ENCODE results near the gene PSMD14. TPM values are rescaled to one million over a fixed set of nuclear protein-coding genes. Genes with fewer than 3 reads are reported as not detected.

The PSMD14 gene
- total and polyA plus RNA-seq, 2 of the 13 experiments (the other 11 are each of a cell fraction or from before 2014, with no cell fraction given) = 60.6 to 149 TPM

- Histone ChIP-seq H3K9me3 (ENCODE audit: low read length) (no peaks in the 10 kb centered on the region), H3K27ac (ENCODE audit: extremely low read length, insufficient read depth, low read length) (no peak overlapping the region), H3K4me2 (ENCODE audit: low read depth, low read length) (no peak overlapping the region), H3K27me3 (ENCODE audit: control insufficient read depth in 1 of 2, insufficient read depth in 2 of 2, low read length in 2 of 2) (no peaks in the 10 kb centered on the region), H2AFZ (ENCODE audit: low read length) (no peak overlapping the region), H3K4me3 (replicated peaks in 1 of 3; ENCODE audit: insufficient read depth in 1 of 3, low read depth in 2 of 3, low read length in 3 of 3) (no peak overlapping the region), H3K9ac (ENCODE audit: insufficient read depth, low read depth, low read length) (no peak overlapping the region), H3K4me1 (ENCODE audit: insufficient read depth, low read length) (peaks cover 5% of the 10 kb centered on the region; the same call in 1 of the 2 replicates), H3K79me2 (ENCODE audit: insufficient read depth, low read length) (peaks cover 52% of the 10 kb centered on the region), H3K36me3 (replicated peaks in 1 of 2; ENCODE audit: control insufficient read depth in 1 of 2, insufficient read depth in 2 of 2, low read length in 2 of 2) (peaks cover 1 to 12% of the 10 kb centered on the region in 2 experiments; a peak in 3 of 5 replicates), H4K20me1 (ENCODE audit: insufficient read depth, low read length) (no peaks in the 10 kb centered on the region; the same call in 1 of the 2 replicates)
- DNase-seq (ENCODE audit: low spot score) (no peak), FAIRE-seq (no peak), ATAC-seq (no peak)
- intact Hi-C loops (cut with micrococcal nuclease; ENCODE audit: unreplicated experiment) = no loop called here
- CTCF ChIA-PET (ENCODE audit: low intra/inter-chr PET ratio, low total read pairs) = no interaction called here
- WGBS (ENCODE audit: low lambda C conversion rate) = 97% methylated on average over 2 of the region's 2 CpGs
- BruUV-seq (replicated peaks) = no TSS peak
- in situ Hi-C loops (cut with HindIII; ENCODE audit: extremely low pct_ligation_motif_present, low pct_unique_long_range_greater_than_20kb) = no loop called here
- TF ChIP-seq ZBTB3 (CRISPR knock-in tag; IDR thresholded peaks at IDR 0.05; ENCODE audit: borderline replicate concordance, low read depth) (no peak), HDAC1 (CRISPR knock-in tag; IDR thresholded peaks at IDR 0.05) (no peak), AHDC1 (CRISPR knock-in tag; IDR thresholded peaks at IDR 0.05; ENCODE audit: borderline replicate concordance) (no peak), CENPBD1 (CRISPR knock-in tag; IDR thresholded peaks at IDR 0.05; ENCODE audit: borderline replicate concordance, low read depth) (no peak), ZNF577 (CRISPR knock-in tag; IDR thresholded peaks at IDR 0.05; ENCODE audit: borderline replicate concordance, low read depth) (no peak), ZBTB37 (CRISPR knock-in tag; IDR thresholded peaks at IDR 0.05) (no peak), TP53 (CRISPR knock-in tag; conservative IDR thresholded peaks at IDR 0.05) (no peak), STAG1 (CRISPR knock-in tag; IDR thresholded peaks at IDR 0.05) (no peak)
- POLR2A ChIA-PET = interaction anchor here (2.6 kb wide), 1 partner anchor 27 kb away, joined by 9 read pairs; the partner anchor contains the start of gene PSMD14
These were observed 27.4 kb downstream of the PSMD14 start for GRCh38 chr2:161335626-161336025.

Data from HepG2 (cell line).